HepG2 (cell line): ENCODE data around the gene TPPP2. TPM values are rescaled to one million over a fixed set of nuclear protein-coding genes. Genes with fewer than 3 reads are reported as not detected.

Experiments used
- GATA4 ChIP-seq: sonication (generic); IDR thresholded peaks from 2 replicates; pipeline ENCODE4 v1.6.1; 2016; ENCODE audit warnings: antibody characterized with exemption, low read depth, borderline replicate concordance
- GTF3A ChIP-seq: sonication (generic); formaldehyde crosslinking; conservative IDR thresholded peaks from 2 replicates; pipeline ENCODE4 v1.4.0; 2020; ENCODE audit warnings: mild to moderate bottlenecking, missing genetic modification reagents
- HNF4A ChIP-seq: sonication (generic); formaldehyde crosslinking; IDR thresholded peaks from 2 replicates; pipeline ENCODE4 v1.4.0; 2020; ENCODE audit warnings: missing genetic modification reagents
- HNRNPK ChIP-seq: fragments of 200-400 bp; formaldehyde crosslinking; IDR thresholded peaks from 2 replicates; pipeline ENCODE4 v1.6.1; 2018; ENCODE audit warnings: low read length, low read depth, moderate library complexity, mild to moderate bottlenecking; ENCODE audit not compliant: poor library complexity, severe bottlenecking
- KDM2A ChIP-seq: sonication (generic); formaldehyde crosslinking; IDR thresholded peaks from 2 replicates; pipeline ENCODE4 v1.4.0; 2020; ENCODE audit warnings: low read depth, missing genetic modification reagents, borderline replicate concordance
- NPAS2 ChIP-seq: sonication (generic); formaldehyde crosslinking; IDR thresholded peaks from 2 replicates; pipeline ENCODE4 v1.8.0; 2022; ENCODE audit warnings: mild to moderate bottlenecking, missing genetic modification reagents, borderline replicate concordance
- SPEN ChIP-seq: sonication (generic); formaldehyde crosslinking; IDR thresholded peaks from 2 replicates; pipeline ENCODE4 v1.5.1; 2020; ENCODE audit warnings: low read depth, mild to moderate bottlenecking, missing genetic modification reagents
- TAF15 ChIP-seq: fragments of 200-400 bp; formaldehyde crosslinking; IDR thresholded peaks from one replicate; pipeline ENCODE4 v1.6.1; 2018; ENCODE audit warnings: mild to moderate bottlenecking, low read depth, low read length; ENCODE audit not compliant: poor library complexity, severe bottlenecking
- TOPORS ChIP-seq: sonication (generic); formaldehyde crosslinking; IDR thresholded peaks from 2 replicates; pipeline ENCODE4 v1.8.0; 2023; ENCODE audit warnings: mild to moderate bottlenecking, missing genetic modification reagents
- WIZ ChIP-seq: sonication (generic); formaldehyde crosslinking; IDR thresholded peaks from 2 replicates; pipeline ENCODE4 v1.5.1; 2020; ENCODE audit warnings: mild to moderate bottlenecking, missing genetic modification reagents
- ZNF256 ChIP-seq: sonication (generic); formaldehyde crosslinking; conservative IDR thresholded peaks from 2 replicates; pipeline ENCODE4 v1.4.0; 2020; ENCODE audit warnings: missing genetic modification reagents
- ZNF264 ChIP-seq: sonication (generic); formaldehyde crosslinking; IDR thresholded peaks from 2 replicates; pipeline ENCODE4 v1.4.0; 2020; ENCODE audit warnings: missing genetic modification reagents
- ZNF276 ChIP-seq: sonication (generic); formaldehyde crosslinking; IDR thresholded peaks from 2 replicates; pipeline ENCODE4 v1.4.0; 2020; ENCODE audit warnings: mild to moderate bottlenecking, low read depth, missing genetic modification reagents
- ZNF383 ChIP-seq: sonication (generic); formaldehyde crosslinking; IDR thresholded peaks from 2 replicates; pipeline ENCODE4 v1.4.0; 2020; ENCODE audit warnings: missing genetic modification reagents, mild to moderate bottlenecking, borderline replicate concordance
- ZNF546 ChIP-seq: sonication (generic); formaldehyde crosslinking; conservative IDR thresholded peaks from 2 replicates; pipeline ENCODE4 v1.8.1; 2023; ENCODE audit warnings: mild to moderate bottlenecking, missing genetic modification reagents
- ZNF605 ChIP-seq: sonication (generic); formaldehyde crosslinking; IDR thresholded peaks from 2 replicates; pipeline ENCODE4 v1.8.0; 2022; ENCODE audit warnings: mild to moderate bottlenecking, missing genetic modification reagents
- ZNF639 ChIP-seq: conservative IDR thresholded peaks from 2 replicates; pipeline ENCODE4 v1.6.1; 2018; ENCODE audit warnings: missing genetic modification reagents
- ZNF660 ChIP-seq: sonication (generic); formaldehyde crosslinking; IDR thresholded peaks from 2 replicates; pipeline ENCODE4 v1.5.1; 2020; ENCODE audit warnings: mild to moderate bottlenecking, low read depth, missing genetic modification reagents, borderline replicate concordance
- polyA plus RNA-seq, 8 experiments: library from polyadenylated mRNA; depleted of rRNA in 3 of 8; stranded (reverse) in 7 of 8; unstranded in 1 of 8; fragments of >200 nt; fragmentation: Illumina TruSeq in 4 of 8; extraction: Trizol in 4 of 8; gene quantifications; 2 replicates each; pipeline versions ENCODE4 v1.2.1 to v1.2.3, GENCODE V29; 2011 to 2016; ENCODE audit warnings: low read depth in 4 of 8, missing spikeins in 1 of 8, mixed read lengths in 1 of 8; ENCODE audit not compliant: insufficient read depth in 1 of 8
- total RNA-seq, 5 experiments: library from RNA; depleted of rRNA; stranded (reverse); fragments of >200 nt; fragmentation: Illumina TruSeq; extraction: Trizol; gene quantifications; 2 replicates each; pipeline ENCODE4 v1.2.3, GENCODE V29; 2016; ENCODE audit warnings: low read depth in 1 of 5
- TF ChIP-seq, protein P1 (sequence below): sonication (generic); formaldehyde crosslinking; IDR thresholded peaks from 2 replicates; pipeline ENCODE4 v1.5.0; 2020; ENCODE audit warnings: mild to moderate bottlenecking, missing genetic modification reagents
- TF ChIP-seq, protein P2 (sequence below): sonication (generic); formaldehyde crosslinking; conservative IDR thresholded peaks from 2 replicates; pipeline ENCODE4 v1.8.1; 2023; ENCODE audit warnings: missing genetic modification reagents
- TF ChIP-seq, protein P3 (sequence below): IDR thresholded peaks from 2 replicates; pipeline ENCODE4 v1.6.1; 2016

Gene TPPP2
- total and polyA plus RNA-seq, 2 of the 13 experiments (the other 11 are each of a cell fraction or from before 2014, with no cell fraction given): 0.58 to 4.2 TPM

GRCh38 chr14:21070610-21071224 lies 40.7 kb downstream of the TPPP2 start (continued):
- TF ChIP-seq, protein P1, sequence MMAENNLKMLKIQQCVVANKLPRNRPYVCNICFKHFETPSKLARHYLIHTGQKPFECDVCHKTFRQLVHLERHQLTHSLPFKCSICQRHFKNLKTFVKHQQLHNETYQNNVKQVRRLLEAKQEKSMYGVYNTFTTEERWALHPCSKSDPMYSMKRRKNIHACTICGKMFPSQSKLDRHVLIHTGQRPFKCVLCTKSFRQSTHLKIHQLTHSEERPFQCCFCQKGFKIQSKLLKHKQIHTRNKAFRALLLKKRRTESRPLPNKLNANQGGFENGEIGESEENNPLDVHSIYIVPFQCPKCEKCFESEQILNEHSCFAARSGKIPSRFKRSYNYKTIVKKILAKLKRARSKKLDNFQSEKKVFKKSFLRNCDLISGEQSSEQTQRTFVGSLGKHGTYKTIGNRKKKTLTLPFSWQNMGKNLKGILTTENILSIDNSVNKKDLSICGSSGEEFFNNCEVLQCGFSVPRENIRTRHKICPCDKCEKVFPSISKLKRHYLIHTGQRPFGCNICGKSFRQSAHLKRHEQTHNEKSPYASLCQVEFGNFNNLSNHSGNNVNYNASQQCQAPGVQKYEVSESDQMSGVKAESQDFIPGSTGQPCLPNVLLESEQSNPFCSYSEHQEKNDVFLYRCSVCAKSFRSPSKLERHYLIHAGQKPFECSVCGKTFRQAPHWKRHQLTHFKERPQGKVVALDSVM (CRISPR knock-in tag): no peak; the same call in 1 of the 2 replicates
- peak; percentile 8; the same call in 1 of the 2 replicates for TF ChIP-seq ZNF605 (CRISPR knock-in tag)
- 0 out of 2 replicates have a peak, but pooled peaks have one; percentile 59 for TF ChIP-seq ZNF256
- no peak for TF ChIP-seq GATA4
- TF ChIP-seq KDM2A (CRISPR knock-in tag): 0 out of 2 replicates have a peak, but pooled peaks have one; percentile 13
- TF ChIP-seq ZNF639 (CRISPR knock-in tag): no peak
- TF ChIP-seq TAF15: no peak
- no peak for TF ChIP-seq ZNF383
- no peak; the same call in none of the 2 replicates for TF ChIP-seq TOPORS (CRISPR knock-in tag)
- TF ChIP-seq HNRNPK: peak; percentile 38
- TF ChIP-seq SPEN (CRISPR knock-in tag): no peak
- 0 out of 2 replicates have a peak, but pooled peaks have one; percentile 26 for TF ChIP-seq HNF4A
- TF ChIP-seq NPAS2 (CRISPR knock-in tag): peak; percentile 93
- TF ChIP-seq WIZ (CRISPR knock-in tag): no peak
- TF ChIP-seq ZNF660 (CRISPR knock-in tag): no peak
- TF ChIP-seq ZNF276: no peak
- TF ChIP-seq, protein P2, sequence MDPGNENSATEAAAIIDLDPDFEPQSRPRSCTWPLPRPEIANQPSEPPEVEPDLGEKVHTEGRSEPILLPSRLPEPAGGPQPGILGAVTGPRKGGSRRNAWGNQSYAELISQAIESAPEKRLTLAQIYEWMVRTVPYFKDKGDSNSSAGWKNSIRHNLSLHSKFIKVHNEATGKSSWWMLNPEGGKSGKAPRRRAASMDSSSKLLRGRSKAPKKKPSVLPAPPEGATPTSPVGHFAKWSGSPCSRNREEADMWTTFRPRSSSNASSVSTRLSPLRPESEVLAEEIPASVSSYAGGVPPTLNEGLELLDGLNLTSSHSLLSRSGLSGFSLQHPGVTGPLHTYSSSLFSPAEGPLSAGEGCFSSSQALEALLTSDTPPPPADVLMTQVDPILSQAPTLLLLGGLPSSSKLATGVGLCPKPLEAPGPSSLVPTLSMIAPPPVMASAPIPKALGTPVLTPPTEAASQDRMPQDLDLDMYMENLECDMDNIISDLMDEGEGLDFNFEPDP: no peak
- no peak for TF ChIP-seq ZNF546 (CRISPR knock-in tag)
- no peak for TF ChIP-seq GTF3A (CRISPR knock-in tag)
- TF ChIP-seq ZNF264 (CRISPR knock-in tag): no peak
- TF ChIP-seq, protein P3, sequence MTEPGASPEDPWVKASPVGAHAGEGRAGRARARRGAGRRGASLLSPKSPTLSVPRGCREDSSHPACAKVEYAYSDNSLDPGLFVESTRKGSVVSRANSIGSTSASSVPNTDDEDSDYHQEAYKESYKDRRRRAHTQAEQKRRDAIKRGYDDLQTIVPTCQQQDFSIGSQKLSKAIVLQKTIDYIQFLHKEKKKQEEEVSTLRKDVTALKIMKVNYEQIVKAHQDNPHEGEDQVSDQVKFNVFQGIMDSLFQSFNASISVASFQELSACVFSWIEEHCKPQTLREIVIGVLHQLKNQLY (CRISPR knock-in tag): no peak
